T-helper 2 cell treated with Interferon-gamma antibody and Interleukin-4, amounts not matched to agents 100 ng/mL and 5 ng/mL, for 36 hours (primary cell): Measurements from ENCODE around the gene CASQ1. TPM values are rescaled to one million over a fixed set of nuclear protein-coding genes. Genes with fewer than 3 reads are reported as not detected.

ENCODE experiments used
- intact Hi-C: fragments of 100-400 bp; cut with micrococcal nuclease; formaldehyde crosslinking; loops from one replicate; pipeline ENCODE4 v1.15.1; 2023
- total RNA-seq: library from RNA; stranded (reverse); gene quantifications from 2 replicates; pipeline ENCODE4 v1.2.3, GENCODE V29; 2022

The CASQ1 gene
- total RNA-seq, 1 donor from 2014 or later: 0.11 TPM

- intact Hi-C loops: loop anchor here (1.0 to 5.0 kb wide), 2 partner anchors 107 to 139 kb away; partner anchors contain the start of genes COPA, IGSF8 and NCSTN
These were observed 14.3 kb downstream of the CASQ1 start for GRCh38 chr1:160204526-160205241.

- intact Hi-C loops: loop anchor here (1.0 to 5.0 kb wide), 3 partner anchors 57 to 138 kb away; partner anchors contain the start of genes COPA, DCAF8, IGSF8 and NCSTN
These were observed 15.1 kb downstream of the CASQ1 start, which contains the start of gene PEA15 for GRCh38 chr1:160205242-160206035. PEA15 (plus strand) TSS chr1:160205384; CDS start chr1:160211545, 6,161 bp downstream.

GRCh38 chr1:160206036-160206389 is 15.6 kb downstream of the CASQ1 start:
- intact Hi-C loops: loop anchor here (2.0 to 5.0 kb wide), 2 partner anchors 57 to 109 kb away; partner anchors contain the start of genes DCAF8 and IGSF8

GRCh38 chr1:160206421-160207117 is 16.2 kb downstream of the CASQ1 start:
- intact Hi-C loops: loop anchor here (2.0 to 5.0 kb wide), 2 partner anchors 56 to 109 kb away; partner anchors contain the start of genes DCAF8 and IGSF8

GRCh38 chr1:160207118-160207650 is 16.8 kb downstream of the CASQ1 start:
- intact Hi-C loops: loop anchor here (2.0 to 5.0 kb wide), 2 partner anchors 56 to 110 kb away; partner anchors contain the start of genes DCAF8 and IGSF8

GRCh38 chr1:160207771-160208556 is 17.6 kb downstream of the CASQ1 start:
- intact Hi-C loops: loop anchor here (2.0 to 5.0 kb wide), 2 partner anchors 55 to 111 kb away; partner anchors contain the start of genes DCAF8 and IGSF8

- intact Hi-C loops: loop anchor here (5.0 kb wide), 1 partner anchor 111 kb away; the partner anchor contains the start of gene IGSF8
These were observed 18.4 kb downstream of the CASQ1 start for GRCh38 chr1:160208557-160209320.

- intact Hi-C loops: loop anchor here (5.0 kb wide), 1 partner anchor 112 kb away; the partner anchor contains the start of gene IGSF8
These were observed 19.1 kb downstream of the CASQ1 start for GRCh38 chr1:160209321-160210046.

GRCh38 chr1:160210561-160210960 is 20.2 kb downstream of the CASQ1 start:
- intact Hi-C loops: no loop called here

GRCh38 chr1:160211046-160211790 is 20.8 kb downstream of the CASQ1 start:
- intact Hi-C loops: no loop called here

GRCh38 chr1:160214481-160215140 is 24.2 kb downstream of the CASQ1 start:
- intact Hi-C loops: no loop called here

- intact Hi-C loops: no loop called here
These were observed 25.9 kb downstream of the CASQ1 start for GRCh38 chr1:160216301-160216700.

- intact Hi-C loops: no loop called here
These were observed 27.2 kb downstream of the CASQ1 start for GRCh38 chr1:160217481-160218051.

GRCh38 chr1:160219062-160219929 is 28.9 kb downstream of the CASQ1 start:
- intact Hi-C loops: no loop called here

- intact Hi-C loops: no loop called here
These were observed 29.9 kb downstream of the CASQ1 start for GRCh38 chr1:160220301-160220700.

- intact Hi-C loops: no loop called here
These were observed 30.7 kb downstream of the CASQ1 start for GRCh38 chr1:160221089-160221488.
